B cell (primary cell): Measurements from ENCODE around the gene KCNIP2. TPM values are rescaled to one million over a fixed set of nuclear protein-coding genes. Genes with fewer than 3 reads are reported as not detected.

Experiments
- ATAC-seq: fragments of 200-7000 bp; cut with Tn5 transposase; one replicate; pipeline ENCODE4 v1.10.0; 2021; ENCODE audit warnings: low read depth, mild to moderate bottlenecking, moderate number of reproducible peaks, moderate library complexity
- CTCF ChIA-PET: fragments of 350-600 bp; sonication (Branson Sonifier 250); formaldehyde crosslinking; loops from one replicate; lab custom pipeline; 2021; ENCODE audit warnings: antibody characterized with exemption, inconsistent platforms; lab: Charles Lee
- POLR2A ChIA-PET: fragments of 350-600 bp; sonication (Branson Sonifier 250); formaldehyde crosslinking; loops from one replicate; lab custom pipeline; 2021; ENCODE audit warnings: antibody characterized with exemption; lab: Charles Lee
- DNase-seq: peaks from one replicate; pipeline ENCODE4 v3.0.0; 2013
- H2AFZ ChIP-seq: 2 replicates; pipeline ENCODE4 v1.6.1; 2012; ENCODE audit warnings: mild to moderate bottlenecking, low read depth, low read length; ENCODE audit not compliant: insufficient read depth, poor library complexity, severe bottlenecking
- H3K27ac ChIP-seq, 2 donors: 1 replicate in 1 of 2; 2 replicates in 1 of 2; pipeline ENCODE4 v1.5.1; 2012 to 2013; ENCODE audit warnings: low read length in 2 of 2, mild to moderate bottlenecking in 2 of 2, moderate library complexity in 1 of 2
- H3K27me3 ChIP-seq, 4 experiments: fragments of 200-600 bp in 1 of 4; sonication (generic) in 1 of 4; replicated peaks in 1 of 4; 1 replicate in 2 of 4; 2 replicates in 2 of 4; pipeline versions ENCODE4 v1.6.1 to v1.7.0; 2013 to 2016; ENCODE audit warnings: low read length in 3 of 4, mild to moderate bottlenecking in 2 of 4, mixed read lengths in 1 of 4, moderate library complexity in 1 of 4; ENCODE audit not compliant: insufficient read depth in 4 of 4, control insufficient read depth in 3 of 4; ENCODE audit errors: control extremely low read depth in 1 of 4
- H3K36me3 ChIP-seq, 2 experiments: replicated peaks in 1 of 2; 1 replicate in 1 of 2; 2 replicates in 1 of 2; pipeline versions ENCODE4 v1.6.1 to v1.7.1; 2013; ENCODE audit warnings: low read length in 1 of 2; ENCODE audit not compliant: insufficient read depth in 2 of 2, control insufficient read depth in 1 of 2; ENCODE audit errors: control extremely low read depth in 1 of 2, extremely low read depth in 1 of 2
- H3K4me1 ChIP-seq, 2 donors: fragments of 200-600 bp in 1 of 2; sonication (generic) in 1 of 2; 1 replicate in 1 of 2; 2 replicates in 1 of 2; pipeline versions ENCODE4 v1.5.1 to v1.6.1; 2013 to 2017; ENCODE audit warnings: low read length in 2 of 2; ENCODE audit not compliant: control insufficient read depth in 2 of 2, insufficient read depth in 2 of 2
- H3K4me2 ChIP-seq: replicated peaks from 2 replicates; pipeline ENCODE3; 2012; ENCODE audit warnings: mild to moderate bottlenecking, low read depth, low read length; ENCODE audit not compliant: poor library complexity, severe bottlenecking
- H3K4me3 ChIP-seq, 5 experiments: fragments of 200-600 bp in 1 of 5; sonication (generic) in 1 of 5; 1 replicate in 3 of 5; 2 replicates in 2 of 5; pipeline versions ENCODE4 v1.5.1 to v1.7.0; 2011 to 2016; ENCODE audit warnings: low read length in 4 of 5, mild to moderate bottlenecking in 4 of 5, low read depth in 2 of 5, control low read depth in 1 of 5, moderate library complexity in 1 of 5; ENCODE audit not compliant: insufficient read depth in 1 of 5; ENCODE audit errors: control extremely low read depth in 1 of 5, extremely low read depth in 1 of 5
- H3K79me2 ChIP-seq: fragments of 200-600 bp; sonication (generic); one replicate; pipeline ENCODE4 v1.6.0; 2016; ENCODE audit warnings: low read length; ENCODE audit not compliant: control insufficient read depth, insufficient read depth
- H3K9ac ChIP-seq: fragments of 200-600 bp; sonication (generic); 2 replicates; pipeline ENCODE4 v1.6.1; 2017; ENCODE audit warnings: mild to moderate bottlenecking, low read length, moderate library complexity
- H3K9me3 ChIP-seq, 3 donors: one replicate each; pipeline versions ENCODE4 v1.6.1 to v1.7.1; 2013; ENCODE audit warnings: low read length in 2 of 3; ENCODE audit not compliant: control insufficient read depth in 2 of 3, insufficient read depth in 1 of 3; ENCODE audit errors: control extremely low read depth in 1 of 3
- H4K20me1 ChIP-seq: 2 replicates; pipeline ENCODE4 v1.6.0; 2012; ENCODE audit warnings: mild to moderate bottlenecking, low read length; ENCODE audit not compliant: insufficient read depth, control insufficient read depth, poor library complexity, severe bottlenecking
- H3K27ac Mint-ChIP-seq: one replicate; pipeline ENCODE4 v1.8.0; 2021; ENCODE audit warnings: mixed read lengths
- H3K27me3 Mint-ChIP-seq: one replicate; pipeline ENCODE4 v1.8.0; 2021; ENCODE audit warnings: mixed read lengths
- H3K4me1 Mint-ChIP-seq: one replicate; pipeline ENCODE4 v1.8.0; 2021; ENCODE audit warnings: mixed read lengths
- H3K4me3 Mint-ChIP-seq: one replicate; pipeline ENCODE4 v1.8.0; 2021; ENCODE audit warnings: mixed read lengths
- H3K9me3 Mint-ChIP-seq: one replicate; pipeline ENCODE4 v1.8.0; 2022; ENCODE audit warnings: mixed read lengths; ENCODE audit not compliant: insufficient read depth
- CTCF ChIP-seq: fragments of 200-600 bp; IDR thresholded peaks from one replicate; pipeline ENCODE4 v1.8.0; 2022; ENCODE audit warnings: antibody characterized with exemption, mild to moderate bottlenecking
- EZH2 ChIP-seq: IDR thresholded peaks from 2 replicates; pipeline ENCODE4 v1.6.1; 2012; ENCODE audit warnings: borderline replicate concordance, low read depth, mild to moderate bottlenecking, moderate library complexity, low read length; ENCODE audit not compliant: insufficient read depth, poor library complexity, severe bottlenecking
- WGBS: methylation state at CpG from one replicate; pipeline ENCODE4 v1.1.5; 2013; ENCODE audit warnings: missing lambda C conversion rate; ENCODE audit not compliant: insufficient coverage; 5-methylcytosine and 5-hydroxymethylcytosine counted together
- intact Hi-C: fragments of 100-400 bp; cut with micrococcal nuclease; formaldehyde crosslinking; loops from one replicate; pipeline ENCODE4 v1.10.0; 2022
- polyA plus RNA-seq: library from polyadenylated mRNA; depleted of rRNA; stranded (reverse); fragments of >200 nt; gene quantifications from 2 replicates; pipeline ENCODE4 v1.2.3, GENCODE V29; 2012
- total RNA-seq, 2 donors: library from RNA; stranded (reverse); fragments of 120-200 nt in 1 of 2; gene quantifications; 1 replicate in 1 of 2; 2 replicates in 1 of 2; pipeline versions ENCODE4 v1.2.3 to v1.2.4, GENCODE V29; 2013 to 2022

The KCNIP2 gene
- total and polyA plus RNA-seq, 2 donors (not counting 1 experiment from before 2014, with no cell fraction given) = 3.5 to 34.7 TPM

- Mint-ChIP-seq H3K9me3 (no peaks in the 10 kb centered on the region), H3K27me3 (no peaks in the 10 kb centered on the region), H3K4me1 (peaks cover 58% of the 10 kb centered on the region), H3K27ac (peak overlapping the region; percentile 81), H3K4me3 (peak overlapping the region; percentile 95)
- no peak overlapping the region for H3K27ac ChIP-seq
- H3K79me2 ChIP-seq = peaks cover 50% of the 10 kb centered on the region
- DNase-seq (peak; percentile 78), ATAC-seq (peak; percentile 54)
- no peak for TF ChIP-seq EZH2
- no peak for TF ChIP-seq CTCF
- WGBS = 14% methylated on average over 30 of the region's 36 CpGs
- H3K36me3 ChIP-seq = no peaks in the 10 kb centered on the region
- POLR2A ChIA-PET = interaction anchor here (0.6 to 3.0 kb wide), 6 partner anchors 22 to 278 kb away, joined by 3 to 34 read pairs (median 6); partner anchors contain the start of genes ARMH3 and OGA
- peak overlapping the region; percentile 23 to 79 (median 63) for H3K4me3 ChIP-seq
- intact Hi-C loops = loop anchor here (1.0 to 5.0 kb wide), 8 partner anchors 8 to 278 kb away; partner anchors contain the start of gene HPS6
- H3K9me3 ChIP-seq = peaks cover 0 to 3% (median 0%) of the 10 kb centered on the region in 3 donors
- H4K20me1 ChIP-seq = peaks cover 70% of the 10 kb centered on the region
- H3K4me1 ChIP-seq = peaks cover 57 to 67% of the 10 kb centered on the region in 2 donors
- no peaks in the 10 kb centered on the region for H3K27me3 ChIP-seq
- peak overlapping the region; percentile 68 for H2AFZ ChIP-seq
- peak overlapping the region; percentile 98 for H3K4me2 ChIP-seq
- H3K9ac ChIP-seq = peak overlapping the region; percentile 72
- CTCF ChIA-PET = interaction anchor here (0.8 to 15.2 kb wide), 23 partner anchors 9 to 277 kb away, joined by 3 to 581 read pairs (median 16); partner anchors contain the start of genes ARMH3, HPS6, NPM3 and OGA
Measured at GRCh38 chr10:101839416-101840063, 4.1 kb downstream of the KCNIP2 start.

DNA sequence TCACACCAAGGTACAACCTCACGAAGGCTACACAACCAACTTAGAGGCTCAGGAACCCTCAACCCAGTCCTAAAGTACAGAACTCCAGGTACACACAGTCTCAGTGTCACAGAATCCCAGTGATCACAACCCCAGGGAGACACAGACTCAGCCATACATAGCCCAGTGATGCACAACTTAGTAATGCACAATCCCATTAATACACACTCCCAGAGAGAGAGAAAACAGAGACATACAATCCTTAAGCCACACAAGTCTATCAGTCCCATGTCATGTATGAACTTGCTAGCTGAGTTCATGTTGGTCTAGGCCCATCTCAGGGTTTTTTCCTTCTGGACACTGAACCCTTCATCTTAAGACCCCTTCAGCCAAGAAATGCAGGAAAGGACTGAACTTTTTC, 4.6 kb downstream of the KCNIP2 start:
- no peaks in the 10 kb centered on the region for H3K27me3 ChIP-seq
- H3K27ac ChIP-seq = no peak overlapping the region
- H3K4me1 ChIP-seq = peaks cover 57 to 67% of the 10 kb centered on the region in 2 donors
- DNase-seq (peak; percentile 19), ATAC-seq (no peak)
- H3K4me3 Mint-ChIP-seq = peak overlapping the region; percentile 95
- H4K20me1 ChIP-seq = peaks cover 73% of the 10 kb centered on the region
- no peak overlapping the region for H3K4me3 ChIP-seq
- H3K36me3 ChIP-seq = no peaks in the 10 kb centered on the region
- H3K79me2 ChIP-seq = peaks cover 54% of the 10 kb centered on the region
- POLR2A ChIA-PET = interaction anchor here (1.0 to 3.0 kb wide), 3 partner anchors 21 to 217 kb away, joined by 4 to 34 read pairs (median 17); partner anchors contain the start of genes ARMH3 and OGA
- no peak overlapping the region for H3K9ac ChIP-seq
- H2AFZ ChIP-seq = peak overlapping the region; percentile 68
- 100% methylated on average over 1 of the region's 1 CpG for WGBS
- intact Hi-C loops = no loop called here
- CTCF ChIA-PET = interaction anchor here (0.6 to 15.2 kb wide), 17 partner anchors 9 to 1207 kb away, joined by 3 to 581 read pairs (median 33); partner anchors contain the start of genes HPS6 and OGA
- peak overlapping the region; percentile 98 for H3K4me2 ChIP-seq
- peaks cover 55% of the 10 kb centered on the region for H3K4me1 Mint-ChIP-seq
- H3K9me3 ChIP-seq = peaks cover 0 to 3% (median 0%) of the 10 kb centered on the region in 3 donors
- H3K27ac Mint-ChIP-seq = no peak overlapping the region
- no peaks in the 10 kb centered on the region for H3K9me3 Mint-ChIP-seq
- TF ChIP-seq EZH2 (no peak), CTCF (no peak)
- H3K27me3 Mint-ChIP-seq = no peaks in the 10 kb centered on the region
